K562 (cell line): ENCODE measurements around the gene ACAD8. TPM values are rescaled to one million over a fixed set of nuclear protein-coding genes. Genes with fewer than 3 reads are reported as not detected.

Experiments used
- ATAC-seq: fragments of 200-7000 bp; cut with Tn5 transposase; 3 replicates; pipeline ENCODE4 v1.9.1; 2020; ENCODE audit warnings: moderate library complexity
- BruUV-seq: library from RNA; stranded (reverse); fragments of 400-500 nt; replicated peaks from 2 replicates; lab custom pipeline; 2021; lab: Mats Ljungman, UMichigan
- CTCF ChIA-PET: fragments of 300-600 bp; formaldehyde crosslinking; extraction: SDS; loops from one replicate; lab custom pipeline; 2021; ENCODE audit warnings: low intra/inter-chr PET ratio; lab: Yijun Ruan, JAX
- POLR2A ChIA-PET: fragments of 300-600, 350-650 bp; sonication (Branson Sonifier 250); formaldehyde crosslinking; extraction: SDS; loops from one replicate; lab custom pipeline; 2021; ENCODE audit warnings: antibody characterized with exemption, inconsistent platforms; lab: Yijun Ruan, JAX
- DNase-seq, 4 experiments: peaks; one replicate each; pipeline versions ENCODE4 v3.0.0 to v3.0.0-alpha.2; 2011 to 2018; ENCODE audit warnings: low spot score in 3 of 4, mixed read lengths in 3 of 4; ENCODE audit errors: extremely low read depth in 1 of 4
- FAIRE-seq: peaks from 2 replicates; lab custom pipeline; 2011; peaks lifted over from hg19 to GRCh38; lab: Jason Lieb, UNC
- H2AFZ ChIP-seq: 2 replicates; pipeline ENCODE4 v1.6.0; 2011; ENCODE audit warnings: low read depth, low read length, control low read depth, inconsistent platforms
- H3K27ac ChIP-seq: fragments of 200-600 bp; 3 replicates; pipeline ENCODE4 v1.8.0; 2011; ENCODE audit warnings: low read depth, mild to moderate bottlenecking, control low read depth, inconsistent platforms, low read length, moderate library complexity, mixed read lengths; ENCODE audit errors: extremely low read depth
- H3K27me3 ChIP-seq, 2 experiments: fragments of 300-600 bp in 1 of 2; 2 replicates in 1 of 2; 3 replicates in 1 of 2; pipeline versions ENCODE4 v1.6.0 to v1.8.0; 2011; ENCODE audit warnings: inconsistent platforms in 2 of 2, low read length in 2 of 2, mild to moderate bottlenecking in 1 of 2, mixed read lengths in 1 of 2, moderate library complexity in 1 of 2; ENCODE audit not compliant: control insufficient read depth in 2 of 2, insufficient read depth in 2 of 2
- H3K36me3 ChIP-seq: fragments of 300-600 bp; 3 replicates; pipeline ENCODE4 v1.8.0; 2011; ENCODE audit warnings: mild to moderate bottlenecking, low read length, inconsistent platforms; ENCODE audit not compliant: control insufficient read depth, insufficient read depth
- H3K4me1 ChIP-seq, 2 experiments: fragments of 200-600 bp in 1 of 2; replicated peaks in 1 of 2; 2 replicates in 1 of 2; 3 replicates in 1 of 2; pipeline versions ENCODE4 v1.5.1 to v1.8.0; 2011; ENCODE audit warnings: inconsistent platforms in 2 of 2, low read length in 2 of 2, mild to moderate bottlenecking in 1 of 2, mixed read lengths in 1 of 2, moderate library complexity in 1 of 2; ENCODE audit not compliant: control insufficient read depth in 2 of 2, insufficient read depth in 2 of 2
- H3K4me2 ChIP-seq: 2 replicates; pipeline ENCODE4 v1.6.1; 2011; ENCODE audit warnings: low read length, control low read depth, inconsistent platforms, mixed read lengths; ENCODE audit not compliant: insufficient read depth
- H3K4me3 ChIP-seq: fragments of 200-600 bp; sonication (generic), shearing (Covaris generic); 2 replicates; pipeline ENCODE4 v1.5.1; 2016; ENCODE audit warnings: control low read depth, inconsistent platforms
- H3K79me2 ChIP-seq: fragments of 200-600 bp; 3 replicates; pipeline ENCODE4 v1.8.0; 2011; ENCODE audit warnings: low read length, inconsistent platforms; ENCODE audit not compliant: control insufficient read depth, insufficient read depth
- H3K9ac ChIP-seq, 2 experiments: 2 replicates each; pipeline versions ENCODE4 v1.6.0 to v1.6.1; 2011; ENCODE audit warnings: low read depth in 2 of 2, low read length in 2 of 2, control low read depth in 1 of 2, inconsistent platforms in 1 of 2, mild to moderate bottlenecking in 1 of 2, mixed read lengths in 1 of 2; ENCODE audit not compliant: insufficient read depth in 1 of 2
- H3K9me1 ChIP-seq: one replicate; pipeline ENCODE4 v1.6.0; 2011; ENCODE audit warnings: inconsistent platforms, mild to moderate bottlenecking, low read length, moderate library complexity; ENCODE audit not compliant: control insufficient read depth, insufficient read depth
- H3K9me3 ChIP-seq: replicated peaks from 2 replicates; pipeline ENCODE4 v1.5.1; 2011; ENCODE audit warnings: low read depth, low read length, inconsistent platforms; ENCODE audit not compliant: control insufficient read depth, insufficient read depth
- H4K20me1 ChIP-seq: replicated peaks from 2 replicates; pipeline ENCODE4 v1.6.1; 2011; ENCODE audit warnings: low read length, inconsistent platforms, mixed read lengths; ENCODE audit not compliant: control insufficient read depth, insufficient read depth
- CBFA2T2 ChIP-seq: fragments of 450-650 bp; conservative IDR thresholded peaks from 2 replicates; pipeline ENCODE4 v1.6.1; 2017; ENCODE audit warnings: mild to moderate bottlenecking
- ESRRB ChIP-seq: fragments of 250-450 bp; sonication (Bioruptor Pico); IDR thresholded peaks from 2 replicates; pipeline ENCODE4 v1.5.0; 2020; ENCODE audit warnings: mild to moderate bottlenecking, moderate library complexity, borderline replicate concordance
- FOS ChIP-seq: IDR thresholded peaks from 3 replicates; pipeline ENCODE4 v1.6.1; 2011; ENCODE audit not compliant: insufficient read length; ENCODE audit errors: extremely low read depth
- LEF1 ChIP-seq: fragments of 450-650 bp; IDR thresholded peaks from 2 replicates; pipeline ENCODE4 v1.6.1; 2016; ENCODE audit warnings: mild to moderate bottlenecking
- MED1 ChIP-seq: sonication (generic); formaldehyde crosslinking; IDR thresholded peaks from 2 replicates; pipeline ENCODE4 v1.8.1; 2023; ENCODE audit warnings: missing genetic modification reagents, borderline replicate concordance
- MEIS2 ChIP-seq: fragments of 450-650 bp; IDR thresholded peaks from 2 replicates; pipeline ENCODE4 v1.6.1; 2014; ENCODE audit warnings: mild to moderate bottlenecking; ENCODE audit not compliant: partially characterized antibody
- MTA3 ChIP-seq: fragments of 450-650 bp; formaldehyde crosslinking; IDR thresholded peaks from 2 replicates; pipeline ENCODE4 v1.6.1; 2017; ENCODE audit warnings: mild to moderate bottlenecking, borderline replicate concordance
- ZNF609 ChIP-seq: sonication (generic); formaldehyde crosslinking; IDR thresholded peaks from 2 replicates; pipeline ENCODE4 v1.8.1; 2023; ENCODE audit warnings: missing genetic modification reagents, mild to moderate bottlenecking, borderline replicate concordance
- whole genome bisulfite sequencing: fragments of 100-300 bp; shearing (Covaris generic); methylation state at CpG from one replicate; pipeline ENCODE4 v1.1.6; 2016; ENCODE audit warnings: low coverage, mixed read lengths; ENCODE audit not compliant: insufficient coverage; ENCODE audit errors: missing lambda C conversion rate; 5-methylcytosine and 5-hydroxymethylcytosine counted together
- in situ Hi-C: fragments of 300-500 bp; cut with MboI; formaldehyde crosslinking; loops from 4 replicates; pipeline ENCODE4 v1.15.0; 2018; ENCODE audit warnings: inconsistent platforms, mixed read lengths
- intact Hi-C: fragments of 100-400 bp; cut with micrococcal nuclease; formaldehyde crosslinking; loops from 2 replicates; pipeline ENCODE4 v1.14.2; 2022
- polyA plus RNA-seq, 8 experiments: library from polyadenylated mRNA; depleted of rRNA in 4 of 8; stranded (reverse) in 5 of 8; unstranded in 3 of 8; fragments of >200 nt; fragmentation: Nextera tagmentation in 2 of 8; fragmentation: Illumina TruSeq in 1 of 8; extraction: Ambion mirVana in 2 of 8; extraction: Trizol in 1 of 8; gene quantifications; 2 replicates each; pipeline versions ENCODE4 v1.2.1 to v1.2.3, GENCODE V29; 2011 to 2014; ENCODE audit warnings: inconsistent platforms in 1 of 8, missing spikeins in 1 of 8
- total RNA-seq, 7 experiments: library from RNA; depleted of rRNA in 6 of 7; stranded (reverse); fragments of >200 nt in 6 of 7; fragmentation: Illumina TruSeq in 2 of 7; extraction: Trizol in 2 of 7; gene quantifications; 2 replicates each; pipeline versions ENCODE4 v1.2.1 to v1.2.3, GENCODE V29; 2011 to 2021; ENCODE audit warnings: low replicate concordance in 1 of 7
- TF ChIP-seq, protein P1 (sequence below): sonication (generic); formaldehyde crosslinking; IDR thresholded peaks from 2 replicates; pipeline ENCODE4 v1.9.0; 2022; ENCODE audit warnings: mild to moderate bottlenecking, missing genetic modification reagents
- TF ChIP-seq, protein P2 (sequence below): sonication (generic); formaldehyde crosslinking; IDR thresholded peaks from 2 replicates; pipeline ENCODE4 v1.8.0; 2022; ENCODE audit warnings: missing genetic modification reagents, mild to moderate bottlenecking, borderline replicate concordance
- TF ChIP-seq, protein P3 (sequence below): fragments of 250-450 bp; sonication (Bioruptor Pico); IDR thresholded peaks from 2 replicates; pipeline ENCODE4 v1.5.0; 2020; ENCODE audit warnings: mild to moderate bottlenecking, borderline replicate concordance

ACAD8 gene
- total and polyA plus RNA-seq, 9 of the 15 experiments (the other 6 are each of a cell fraction or from before 2014, with no cell fraction given): 6.5 to 34.1 (median 20.1) TPM

GRCh38 chr11:134313379-134313778 is 60.0 kb downstream of the ACAD8 start (continued):
- TF ChIP-seq MTA3: no peak

- no peaks in the 10 kb centered on the region for H3K9me3 ChIP-seq
- H3K9me1 ChIP-seq: no peaks in the 10 kb centered on the region
- 6% methylated on average over 9 of the region's 9 CpGs for WGBS
- ChIA-PET CTCF (no interaction called here), POLR2A (no interaction called here)
- ATAC-seq (no peak), FAIRE-seq (no peak), DNase-seq (no peak)
- no TSS peak for BruUV-seq
- no peaks in the 10 kb centered on the region for H3K79me2 ChIP-seq
- intact Hi-C loops: no loop called here
- H3K4me3 ChIP-seq: no peak overlapping the region
- no peak overlapping the region for H3K4me2 ChIP-seq
- no peaks in the 10 kb centered on the region for H3K36me3 ChIP-seq
- in situ Hi-C loops: no loop called here
- H2AFZ ChIP-seq: no peak overlapping the region
- H3K4me1 ChIP-seq: no peaks in the 10 kb centered on the region
- H3K27me3 ChIP-seq: peaks cover 40 to 54% of the 10 kb centered on the region in 2 experiments
- no peak overlapping the region for H3K9ac ChIP-seq
- no peak overlapping the region for H3K27ac ChIP-seq
- no peaks in the 10 kb centered on the region for H4K20me1 ChIP-seq
- TF ChIP-seq FOS (no peak), MEIS2 (no peak), CBFA2T2 (no peak), LEF1 (no peak), MED1 (CRISPR knock-in tag) (no peak), ZNF609 (CRISPR knock-in tag) (no peak), ESRRB (CRISPR knock-in tag) (no peak)
- TF ChIP-seq, protein P1, sequence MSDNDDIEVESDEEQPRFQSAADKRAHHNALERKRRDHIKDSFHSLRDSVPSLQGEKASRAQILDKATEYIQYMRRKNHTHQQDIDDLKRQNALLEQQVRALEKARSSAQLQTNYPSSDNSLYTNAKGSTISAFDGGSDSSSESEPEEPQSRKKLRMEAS: no peak
- TF ChIP-seq, protein P2, sequence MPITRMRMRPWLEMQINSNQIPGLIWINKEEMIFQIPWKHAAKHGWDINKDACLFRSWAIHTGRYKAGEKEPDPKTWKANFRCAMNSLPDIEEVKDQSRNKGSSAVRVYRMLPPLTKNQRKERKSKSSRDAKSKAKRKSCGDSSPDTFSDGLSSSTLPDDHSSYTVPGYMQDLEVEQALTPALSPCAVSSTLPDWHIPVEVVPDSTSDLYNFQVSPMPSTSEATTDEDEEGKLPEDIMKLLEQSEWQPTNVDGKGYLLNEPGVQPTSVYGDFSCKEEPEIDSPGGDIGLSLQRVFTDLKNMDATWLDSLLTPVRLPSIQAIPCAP (CRISPR knock-in tag): no peak
- TF ChIP-seq, protein P3, sequence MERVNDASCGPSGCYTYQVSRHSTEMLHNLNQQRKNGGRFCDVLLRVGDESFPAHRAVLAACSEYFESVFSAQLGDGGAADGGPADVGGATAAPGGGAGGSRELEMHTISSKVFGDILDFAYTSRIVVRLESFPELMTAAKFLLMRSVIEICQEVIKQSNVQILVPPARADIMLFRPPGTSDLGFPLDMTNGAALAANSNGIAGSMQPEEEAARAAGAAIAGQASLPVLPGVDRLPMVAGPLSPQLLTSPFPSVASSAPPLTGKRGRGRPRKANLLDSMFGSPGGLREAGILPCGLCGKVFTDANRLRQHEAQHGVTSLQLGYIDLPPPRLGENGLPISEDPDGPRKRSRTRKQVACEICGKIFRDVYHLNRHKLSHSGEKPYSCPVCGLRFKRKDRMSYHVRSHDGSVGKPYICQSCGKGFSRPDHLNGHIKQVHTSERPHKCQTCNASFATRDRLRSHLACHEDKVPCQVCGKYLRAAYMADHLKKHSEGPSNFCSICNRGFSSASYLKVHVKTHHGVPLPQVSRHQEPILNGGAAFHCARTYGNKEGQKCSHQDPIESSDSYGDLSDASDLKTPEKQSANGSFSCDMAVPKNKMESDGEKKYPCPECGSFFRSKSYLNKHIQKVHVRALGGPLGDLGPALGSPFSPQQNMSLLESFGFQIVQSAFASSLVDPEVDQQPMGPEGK (CRISPR knock-in tag): no peak
Measured at GRCh38 chr11:134313821-134314607, 60.6 kb downstream of the ACAD8 start.
